ENCODE measurements around the gene FRMD4A. TPM values are rescaled to one million over a fixed set of nuclear protein-coding genes. Genes with fewer than 3 reads are reported as not detected.
A peak's percentile ranks its signal among the peaks of the same experiment; 100 is the strongest.

FRMD4A gene
- polyA plus RNA-seq, 1 donor (not counting 4 experiments of a cell fraction or from before 2014, with no cell fraction given): 12.9 TPM

DNA sequence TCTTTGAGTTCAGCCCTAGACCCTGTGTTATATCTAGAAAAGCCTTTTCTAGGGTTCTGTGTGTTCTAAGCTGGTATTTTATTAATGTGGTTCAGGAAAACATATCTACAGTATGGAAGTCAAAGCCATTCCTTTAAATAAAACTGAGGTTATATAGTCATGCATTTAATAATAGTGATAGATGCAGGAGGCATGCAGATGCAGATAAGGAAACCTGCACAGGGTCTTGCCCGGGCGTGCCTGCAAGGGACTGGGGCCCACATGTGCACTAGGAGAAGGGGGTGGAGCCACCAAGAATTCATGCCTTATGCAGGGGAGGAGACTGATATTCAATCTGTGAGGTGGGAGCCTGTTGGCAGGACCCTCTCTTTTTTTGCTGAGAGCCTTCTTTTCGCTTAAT, 572.4 kb downstream of the FRMD4A start:
- Histone ChIP-seq H4K20me1 (ENCODE audit: control insufficient read depth, extremely low read depth, insufficient read depth, low read length) (no peaks in the 10 kb centered on the region), H2AFZ (ENCODE audit: control insufficient read depth, low read length) (peak overlapping the region; percentile 23), H3K27ac (ENCODE audit: control insufficient read depth, insufficient read depth, low read length) (peak overlapping the region; percentile 82), H3K4me2 (ENCODE audit: control insufficient read depth, extremely low read depth, insufficient read depth, low read depth, low read length) (peak overlapping the region; percentile 46), H3K79me2 (ENCODE audit: control insufficient read depth, insufficient read depth, low read length) (no peaks in the 10 kb centered on the region), H3K9ac (ENCODE audit: control insufficient read depth, extremely low read depth, insufficient read depth, low read length) (peak overlapping the region; percentile 32), H3K36me3 (ENCODE audit: control insufficient read depth in 2 of 2, extremely low read depth in 1 of 2, insufficient read depth in 2 of 2, low read length in 2 of 2) (no peaks in the 10 kb centered on the region), H3K4me1 (ENCODE audit: control insufficient read depth, extremely low read depth, insufficient read depth, low read length) (peaks cover 39% of the 10 kb centered on the region), H3K4me3 (ENCODE audit: control insufficient read depth in 2 of 3, extremely low read depth in 1 of 3, insufficient read depth in 2 of 3, low read depth in 1 of 3, low read length in 3 of 3) (no peak overlapping the region), H3K9me1 (ENCODE audit: control insufficient read depth, extremely low read depth, insufficient read depth, low read length) (no peaks in the 10 kb centered on the region), H3K27me3 (ENCODE audit: control insufficient read depth, extremely low read depth, insufficient read depth, low read length) (no peaks in the 10 kb centered on the region), H3K9me3 (ENCODE audit: control insufficient read depth, low read depth, low read length) (no peaks in the 10 kb centered on the region)
- dilution Hi-C loops (cut with MboI; ENCODE audit: extremely low pct_ligation_motif_present, low sequenced_read_pairs): no loop called here
- TF ChIP-seq, protein P1, sequence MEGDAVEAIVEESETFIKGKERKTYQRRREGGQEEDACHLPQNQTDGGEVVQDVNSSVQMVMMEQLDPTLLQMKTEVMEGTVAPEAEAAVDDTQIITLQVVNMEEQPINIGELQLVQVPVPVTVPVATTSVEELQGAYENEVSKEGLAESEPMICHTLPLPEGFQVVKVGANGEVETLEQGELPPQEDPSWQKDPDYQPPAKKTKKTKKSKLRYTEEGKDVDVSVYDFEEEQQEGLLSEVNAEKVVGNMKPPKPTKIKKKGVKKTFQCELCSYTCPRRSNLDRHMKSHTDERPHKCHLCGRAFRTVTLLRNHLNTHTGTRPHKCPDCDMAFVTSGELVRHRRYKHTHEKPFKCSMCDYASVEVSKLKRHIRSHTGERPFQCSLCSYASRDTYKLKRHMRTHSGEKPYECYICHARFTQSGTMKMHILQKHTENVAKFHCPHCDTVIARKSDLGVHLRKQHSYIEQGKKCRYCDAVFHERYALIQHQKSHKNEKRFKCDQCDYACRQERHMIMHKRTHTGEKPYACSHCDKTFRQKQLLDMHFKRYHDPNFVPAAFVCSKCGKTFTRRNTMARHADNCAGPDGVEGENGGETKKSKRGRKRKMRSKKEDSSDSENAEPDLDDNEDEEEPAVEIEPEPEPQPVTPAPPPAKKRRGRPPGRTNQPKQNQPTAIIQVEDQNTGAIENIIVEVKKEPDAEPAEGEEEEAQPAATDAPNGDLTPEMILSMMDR (optimal IDR thresholded peaks at IDR 0.05 in 1 of 3, IDR thresholded peaks at IDR 0.05 in 1 of 3, conservative IDR thresholded peaks at IDR 0.05 in 1 of 3; ENCODE audit: extremely low read depth in 1 of 3, insufficient read depth in 2 of 3, low read length in 3 of 3): no peak
- TF ChIP-seq EZH2 (IDR thresholded peaks at IDR 0.05; ENCODE audit: low read length): no peak
- DNase-seq (ENCODE audit: low read depth, low spot score) (peak; percentile 73), FAIRE-seq (peak; percentile 98)

GRCh38 chr10:13754277-13754676, 576.4 kb downstream of the FRMD4A start:
- DNase-seq (ENCODE audit: low read depth, low spot score): no peak
- Histone ChIP-seq H3K36me3 (ENCODE audit: control insufficient read depth in 2 of 2, extremely low read depth in 1 of 2, insufficient read depth in 2 of 2, low read length in 2 of 2) (no peaks in the 10 kb centered on the region), H3K9ac (ENCODE audit: control insufficient read depth, extremely low read depth, insufficient read depth, low read length) (no peak overlapping the region), H3K4me3 (ENCODE audit: control insufficient read depth in 2 of 3, extremely low read depth in 1 of 3, insufficient read depth in 2 of 3, low read depth in 1 of 3, low read length in 3 of 3) (no peak overlapping the region), H3K27ac (ENCODE audit: control insufficient read depth, insufficient read depth, low read length) (no peak overlapping the region), H3K4me1 (ENCODE audit: control insufficient read depth, extremely low read depth, insufficient read depth, low read length) (peaks cover 26% of the 10 kb centered on the region), H4K20me1 (ENCODE audit: control insufficient read depth, extremely low read depth, insufficient read depth, low read length) (no peaks in the 10 kb centered on the region), H3K27me3 (ENCODE audit: control insufficient read depth, extremely low read depth, insufficient read depth, low read length) (no peaks in the 10 kb centered on the region), H3K9me1 (ENCODE audit: control insufficient read depth, extremely low read depth, insufficient read depth, low read length) (no peaks in the 10 kb centered on the region), H3K9me3 (ENCODE audit: control insufficient read depth, low read depth, low read length) (no peaks in the 10 kb centered on the region), H3K79me2 (ENCODE audit: control insufficient read depth, insufficient read depth, low read length) (no peaks in the 10 kb centered on the region), H3K4me2 (ENCODE audit: control insufficient read depth, extremely low read depth, insufficient read depth, low read depth, low read length) (no peak overlapping the region), H2AFZ (ENCODE audit: control insufficient read depth, low read length) (no peak overlapping the region)
- dilution Hi-C loops (cut with MboI; ENCODE audit: extremely low pct_ligation_motif_present, low sequenced_read_pairs): no loop called here
- TF ChIP-seq, protein P1 (optimal IDR thresholded peaks at IDR 0.05 in 1 of 3, IDR thresholded peaks at IDR 0.05 in 1 of 3, conservative IDR thresholded peaks at IDR 0.05 in 1 of 3; ENCODE audit: extremely low read depth in 1 of 3, insufficient read depth in 2 of 3, low read length in 3 of 3): no peak
- no peak for TF ChIP-seq EZH2 (IDR thresholded peaks at IDR 0.05; ENCODE audit: low read length)
- no peak for FAIRE-seq
